ENCODE results near the gene TRIM62.

GRCh38 chr1:33126411-33127000 is 55.3 kb downstream of the TRIM62 start:
- TF ChIP-seq CTCF (IDR thresholded peaks at IDR 0.05; ENCODE audit: poor library complexity) (no peak), EZH2phosphoT487 (IDR thresholded peaks at IDR 0.05; ENCODE audit: low read depth, severe bottlenecking, unreplicated experiment) (no peak), EZH2 (IDR thresholded peaks at IDR 0.05; ENCODE audit: borderline replicate concordance) (no peak)

Data from hepatocyte (in vitro differentiated cells).